ENCODE results near the gene SLC39A11. TPM values are rescaled to one million over a fixed set of nuclear protein-coding genes. Genes with fewer than 3 reads are reported as not detected.

The SLC39A11 gene
- total RNA-seq, 1 donor from 2014 or later, result 5.5 TPM

DNA sequence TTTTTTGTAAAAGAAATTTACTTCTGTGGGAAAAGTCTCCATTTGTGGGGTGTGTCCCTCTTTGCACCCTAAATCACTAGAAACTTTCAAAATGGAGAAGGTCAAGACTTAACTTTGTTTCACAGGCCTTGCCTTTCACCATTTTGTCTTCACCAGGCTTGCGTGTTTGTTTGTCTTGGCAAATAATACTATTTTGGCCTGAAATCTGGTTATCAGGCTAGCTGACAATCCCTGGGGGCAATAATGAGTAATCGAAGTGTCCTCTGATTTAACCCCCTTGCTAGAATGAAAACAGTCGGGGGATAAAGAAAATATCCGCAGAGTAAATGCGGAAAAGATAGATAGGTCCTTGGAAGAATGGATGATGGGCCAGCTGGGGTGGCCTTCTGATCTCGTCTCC, 34.5 kb downstream of the SLC39A11 start:
- TF ChIP-seq EZH2phosphoT487 (IDR thresholded peaks at IDR 0.05), result no peak
- TF ChIP-seq CTCF (IDR thresholded peaks at IDR 0.05), result no peak
- TF ChIP-seq EZH2 (IDR thresholded peaks at IDR 0.05), result no peak
- no peak overlapping the region for H3K27ac Mint-ChIP-seq
- peaks cover 2% of the 10 kb centered on the region for H3K27me3 Mint-ChIP-seq (ENCODE audit: insufficient read depth, low read depth)
- no peak overlapping the region for H3K4me2 ChIP-seq
- H3K27me3 ChIP-seq, result no peaks in the 10 kb centered on the region
- H3K4me1 ChIP-seq, result no peaks in the 10 kb centered on the region
- H3K36me3 ChIP-seq, result no peaks in the 10 kb centered on the region
- no peaks in the 10 kb centered on the region for H3K9me3 Mint-ChIP-seq
- no peaks in the 10 kb centered on the region for H4K20me1 ChIP-seq (ENCODE audit: low read depth)
- peaks cover 7% of the 10 kb centered on the region for H3K4me1 Mint-ChIP-seq
- H3K9ac ChIP-seq, result no peak overlapping the region
- H3K4me3 Mint-ChIP-seq, result no peak overlapping the region
- no peak overlapping the region for H3K4me3 ChIP-seq
- no peaks in the 10 kb centered on the region for H3F3A ChIP-seq (ENCODE audit: low read depth)
- H3K36me3 Mint-ChIP-seq, result no peaks in the 10 kb centered on the region
- no peak overlapping the region for H3K27ac ChIP-seq
- no peak overlapping the region for H2AFZ ChIP-seq (replicated peaks)
- no peaks in the 10 kb centered on the region for H3K79me2 ChIP-seq (ENCODE audit: low read depth)
- no peaks in the 10 kb centered on the region for H3K9me3 ChIP-seq (ENCODE audit: low read depth)
- DNase-seq (ENCODE audit: low spot score), result no peak

DNA sequence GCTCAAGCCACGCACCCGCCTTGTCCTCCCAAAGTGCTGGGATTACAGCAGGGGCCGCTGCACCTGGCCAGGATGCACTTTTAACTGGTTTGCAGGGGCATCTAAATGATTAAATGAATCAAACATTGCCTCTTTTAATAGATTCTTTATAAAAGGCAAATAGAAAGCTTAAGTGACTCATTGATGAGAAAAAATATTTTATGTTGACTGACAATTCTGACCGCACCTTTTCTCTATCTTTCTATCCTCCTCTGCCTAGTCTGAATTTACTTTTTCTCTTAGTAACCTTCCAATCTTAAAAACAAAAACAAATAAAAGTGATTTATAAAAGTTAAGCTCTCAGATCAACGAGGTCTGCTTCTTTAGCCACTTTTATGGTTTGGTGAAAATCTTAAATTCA, 35.3 kb downstream of the SLC39A11 start:
- Mint-ChIP-seq H3K4me1 (peaks cover 7% of the 10 kb centered on the region), H3K27me3 (ENCODE audit: insufficient read depth, low read depth) (peaks cover 2% of the 10 kb centered on the region), H3K9me3 (no peaks in the 10 kb centered on the region), H3K36me3 (no peaks in the 10 kb centered on the region), H3K27ac (no peak overlapping the region), H3K4me3 (no peak overlapping the region)
- H3F3A ChIP-seq (ENCODE audit: low read depth), result no peaks in the 10 kb centered on the region
- no peak for TF ChIP-seq EZH2 (IDR thresholded peaks at IDR 0.05)
- TF ChIP-seq CTCF (IDR thresholded peaks at IDR 0.05), result no peak
- TF ChIP-seq EZH2phosphoT487 (IDR thresholded peaks at IDR 0.05), result no peak
- no peaks in the 10 kb centered on the region for H3K79me2 ChIP-seq (ENCODE audit: low read depth)
- no peak overlapping the region for H3K4me2 ChIP-seq
- H3K27ac ChIP-seq, result no peak overlapping the region
- no peaks in the 10 kb centered on the region for H4K20me1 ChIP-seq (ENCODE audit: low read depth)
- H3K27me3 ChIP-seq, result no peaks in the 10 kb centered on the region
- H2AFZ ChIP-seq (replicated peaks), result no peak overlapping the region
- H3K36me3 ChIP-seq, result no peaks in the 10 kb centered on the region
- no peaks in the 10 kb centered on the region for H3K4me1 ChIP-seq
- DNase-seq (ENCODE audit: low spot score), result no peak
- H3K4me3 ChIP-seq, result no peak overlapping the region
- no peaks in the 10 kb centered on the region for H3K9me3 ChIP-seq (ENCODE audit: low read depth)
- no peak overlapping the region for H3K9ac ChIP-seq

DNA sequence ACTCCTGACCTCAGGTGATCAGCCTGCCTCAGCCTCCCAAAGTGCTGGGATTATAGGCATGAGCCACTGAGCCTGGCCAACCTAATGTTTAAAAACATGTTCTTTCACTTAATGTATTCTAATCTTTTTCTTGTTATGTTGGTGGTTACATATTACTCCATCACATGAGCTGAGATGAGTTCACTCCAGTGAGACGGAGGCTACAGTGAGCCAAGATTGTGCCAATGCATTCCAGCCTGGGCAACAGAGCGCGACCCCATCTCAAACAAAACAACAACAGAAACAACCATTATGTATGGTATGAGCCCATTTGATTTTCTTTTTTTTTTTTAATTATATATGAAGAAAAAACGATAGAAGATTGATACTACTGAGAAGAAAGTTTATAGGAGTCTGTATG, 39.6 kb downstream of the SLC39A11 start:
- TF ChIP-seq CTCF (IDR thresholded peaks at IDR 0.05), result no peak
- TF ChIP-seq EZH2phosphoT487 (IDR thresholded peaks at IDR 0.05), result no peak
- TF ChIP-seq EZH2 (IDR thresholded peaks at IDR 0.05), result no peak
- H3K79me2 ChIP-seq (ENCODE audit: low read depth), result no peaks in the 10 kb centered on the region
- Mint-ChIP-seq H3K27ac (no peak overlapping the region), H3K9me3 (no peaks in the 10 kb centered on the region), H3K4me1 (peaks cover 7% of the 10 kb centered on the region), H3K27me3 (ENCODE audit: insufficient read depth, low read depth) (peaks cover 4% of the 10 kb centered on the region), H3K36me3 (peaks cover 2% of the 10 kb centered on the region), H3K4me3 (no peak overlapping the region)
- no peak overlapping the region for H2AFZ ChIP-seq (replicated peaks)
- no peak overlapping the region for H3K27ac ChIP-seq
- H3K4me3 ChIP-seq, result no peak overlapping the region
- H3K27me3 ChIP-seq, result no peaks in the 10 kb centered on the region
- H3K36me3 ChIP-seq, result no peaks in the 10 kb centered on the region
- H3K4me2 ChIP-seq, result no peak overlapping the region
- H3K4me1 ChIP-seq, result no peaks in the 10 kb centered on the region
- no peak overlapping the region for H3K9ac ChIP-seq
- no peak for DNase-seq (ENCODE audit: low spot score)
- H3K9me3 ChIP-seq (ENCODE audit: low read depth), result no peaks in the 10 kb centered on the region
- no peaks in the 10 kb centered on the region for H3F3A ChIP-seq (ENCODE audit: low read depth)
- no peaks in the 10 kb centered on the region for H4K20me1 ChIP-seq (ENCODE audit: low read depth)
